KMS-11 (cell line): ENCODE measurements around the gene SNX1.

Experiments used
- H2AFZ ChIP-seq: fragments of 200-600 bp; sonication (generic); 2 replicates; pipeline ENCODE4 v1.6.1; 2016; ENCODE audit warnings: antibody characterized with exemption, mixed run types, low read depth
- H3K27ac ChIP-seq: fragments of 200-600 bp; sonication (generic); 2 replicates; pipeline ENCODE4 v1.6.1; 2016; ENCODE audit warnings: mild to moderate bottlenecking, mixed run types
- H3K27me3 ChIP-seq: fragments of 200-600 bp; sonication (generic); 2 replicates; pipeline ENCODE4 v1.6.1; 2017; ENCODE audit warnings: mild to moderate bottlenecking, low read depth, mixed run types, moderate library complexity; ENCODE audit not compliant: insufficient read depth
- H3K36me3 ChIP-seq: fragments of 200-600 bp; sonication (generic); 2 replicates; pipeline ENCODE4 v1.6.1; 2017; ENCODE audit warnings: mild to moderate bottlenecking, mixed run types; ENCODE audit not compliant: insufficient read depth
- H3K4me1 ChIP-seq: fragments of 200-600 bp; sonication (generic); 2 replicates; pipeline ENCODE4 v1.6.1; 2016; ENCODE audit warnings: mild to moderate bottlenecking, low read depth, mixed run types; ENCODE audit not compliant: poor library complexity, severe bottlenecking
- H3K4me2 ChIP-seq: fragments of 200-600 bp; sonication (generic); 2 replicates; pipeline ENCODE4 v1.7.0; 2016; ENCODE audit warnings: mild to moderate bottlenecking, mixed run types
- H3K4me3 ChIP-seq: fragments of 200-600 bp; sonication (generic); IDR thresholded peaks from 2 replicates; pipeline ENCODE4 v1.6.1; 2017; ENCODE audit warnings: low read depth, low read length, mixed read lengths; ENCODE audit not compliant: insufficient read depth
- H3K79me2 ChIP-seq: fragments of 200-600 bp; sonication (generic); 2 replicates; pipeline ENCODE4 v1.6.1; 2016; ENCODE audit warnings: low read depth, mixed run types; ENCODE audit not compliant: insufficient read depth
- H3K9ac ChIP-seq: fragments of 200-600 bp; sonication (generic); 2 replicates; pipeline ENCODE4 v1.6.1; 2016; ENCODE audit warnings: mild to moderate bottlenecking, mixed run types
- H4K20me1 ChIP-seq: fragments of 200-600 bp; sonication (generic); 2 replicates; pipeline ENCODE4 v1.6.1; 2016; ENCODE audit warnings: mild to moderate bottlenecking, mixed run types; ENCODE audit not compliant: insufficient read depth
- TF ChIP-seq, protein P1 (sequence below): fragments of 200-600 bp; sonication (generic); conservative IDR thresholded peaks from 2 replicates; pipeline ENCODE4 v1.6.1; 2017; ENCODE audit warnings: low read depth, mild to moderate bottlenecking, antibody characterized with exemption, low read length, moderate library complexity, mixed read lengths

Gene SNX1

DNA sequence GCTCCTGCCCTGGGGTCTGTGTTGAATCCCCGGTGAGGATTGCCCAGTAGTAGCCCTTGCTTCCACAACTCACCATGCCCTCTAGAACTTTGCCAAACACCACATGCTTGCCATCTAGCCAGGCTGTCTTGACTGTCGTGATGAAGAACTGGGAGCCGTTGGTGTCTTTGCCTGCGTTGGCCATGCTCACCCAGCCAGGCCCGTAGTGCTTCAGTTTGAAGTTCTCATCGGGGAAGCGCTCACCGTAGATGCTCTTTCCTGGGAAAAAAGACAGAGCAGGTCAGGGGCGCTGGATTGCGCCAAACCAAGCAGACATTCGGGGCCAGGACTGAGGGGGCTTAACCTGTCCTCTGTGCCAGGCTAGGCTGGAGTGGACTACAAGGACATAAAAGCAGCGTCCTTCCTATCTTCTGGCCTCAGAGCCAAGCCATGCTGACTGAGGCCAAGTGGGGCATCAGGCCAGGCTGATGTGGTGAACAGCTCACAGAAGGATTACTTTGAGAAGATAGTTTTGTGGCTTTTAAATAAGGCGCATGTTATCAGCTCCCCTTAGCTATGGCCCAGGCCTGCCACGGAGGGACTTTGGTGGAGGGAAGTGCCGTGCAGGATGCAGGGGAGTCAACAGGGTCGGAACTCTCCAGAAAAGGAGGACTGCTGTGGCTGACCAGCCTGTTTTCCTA, 61.0 kb downstream of the SNX1 start:
- Histone ChIP-seq H3K27ac (no peak overlapping the region), H3K4me1 (peaks cover 32% of the 10 kb centered on the region), H4K20me1 (no peaks in the 10 kb centered on the region), H2AFZ (no peak overlapping the region), H3K36me3 (peaks cover 6% of the 10 kb centered on the region; the same call in 1 of the 2 replicates), H3K27me3 (peaks cover 8% of the 10 kb centered on the region), H3K4me2 (no peak overlapping the region), H3K79me2 (peaks cover 18% of the 10 kb centered on the region), H3K9ac (no peak overlapping the region), H3K4me3 (no peak overlapping the region)
- TF ChIP-seq, protein P1, sequence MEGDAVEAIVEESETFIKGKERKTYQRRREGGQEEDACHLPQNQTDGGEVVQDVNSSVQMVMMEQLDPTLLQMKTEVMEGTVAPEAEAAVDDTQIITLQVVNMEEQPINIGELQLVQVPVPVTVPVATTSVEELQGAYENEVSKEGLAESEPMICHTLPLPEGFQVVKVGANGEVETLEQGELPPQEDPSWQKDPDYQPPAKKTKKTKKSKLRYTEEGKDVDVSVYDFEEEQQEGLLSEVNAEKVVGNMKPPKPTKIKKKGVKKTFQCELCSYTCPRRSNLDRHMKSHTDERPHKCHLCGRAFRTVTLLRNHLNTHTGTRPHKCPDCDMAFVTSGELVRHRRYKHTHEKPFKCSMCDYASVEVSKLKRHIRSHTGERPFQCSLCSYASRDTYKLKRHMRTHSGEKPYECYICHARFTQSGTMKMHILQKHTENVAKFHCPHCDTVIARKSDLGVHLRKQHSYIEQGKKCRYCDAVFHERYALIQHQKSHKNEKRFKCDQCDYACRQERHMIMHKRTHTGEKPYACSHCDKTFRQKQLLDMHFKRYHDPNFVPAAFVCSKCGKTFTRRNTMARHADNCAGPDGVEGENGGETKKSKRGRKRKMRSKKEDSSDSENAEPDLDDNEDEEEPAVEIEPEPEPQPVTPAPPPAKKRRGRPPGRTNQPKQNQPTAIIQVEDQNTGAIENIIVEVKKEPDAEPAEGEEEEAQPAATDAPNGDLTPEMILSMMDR, result no peak

DNA sequence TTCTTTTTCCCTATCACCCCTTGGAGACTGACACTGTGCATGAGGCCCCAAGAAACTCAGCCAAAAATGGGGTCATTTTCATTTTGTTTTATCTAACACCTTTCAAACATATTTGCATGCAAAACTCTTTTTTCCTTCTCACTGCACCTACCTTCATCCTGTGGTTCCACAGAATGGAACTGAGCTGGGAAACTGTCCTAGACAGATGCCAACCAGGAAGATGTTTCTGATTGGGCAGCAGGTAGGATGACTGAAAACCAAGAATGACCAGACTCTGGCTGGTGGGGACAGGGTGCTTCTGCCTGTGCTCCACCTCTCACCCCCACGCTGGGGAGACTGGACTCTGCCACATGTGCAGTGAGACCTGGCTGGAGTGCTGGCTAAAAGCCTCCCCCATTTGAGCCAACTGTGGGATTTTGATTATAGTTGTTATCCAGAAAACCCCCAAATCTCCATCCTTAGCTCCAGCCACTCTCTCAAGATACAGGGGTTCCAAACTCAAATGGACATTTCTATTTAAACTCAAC, 61.9 kb downstream of the SNX1 start:
- Histone ChIP-seq H3K36me3 (peaks cover 6% of the 10 kb centered on the region; the same call in 1 of the 2 replicates), H2AFZ (no peak overlapping the region), H4K20me1 (no peaks in the 10 kb centered on the region), H3K79me2 (peaks cover 25% of the 10 kb centered on the region), H3K4me1 (peaks cover 27% of the 10 kb centered on the region), H3K9ac (no peak overlapping the region), H3K27ac (no peak overlapping the region), H3K4me2 (no peak overlapping the region), H3K4me3 (no peak overlapping the region), H3K27me3 (peaks cover 4% of the 10 kb centered on the region)
- TF ChIP-seq, protein P1, result no peak

DNA sequence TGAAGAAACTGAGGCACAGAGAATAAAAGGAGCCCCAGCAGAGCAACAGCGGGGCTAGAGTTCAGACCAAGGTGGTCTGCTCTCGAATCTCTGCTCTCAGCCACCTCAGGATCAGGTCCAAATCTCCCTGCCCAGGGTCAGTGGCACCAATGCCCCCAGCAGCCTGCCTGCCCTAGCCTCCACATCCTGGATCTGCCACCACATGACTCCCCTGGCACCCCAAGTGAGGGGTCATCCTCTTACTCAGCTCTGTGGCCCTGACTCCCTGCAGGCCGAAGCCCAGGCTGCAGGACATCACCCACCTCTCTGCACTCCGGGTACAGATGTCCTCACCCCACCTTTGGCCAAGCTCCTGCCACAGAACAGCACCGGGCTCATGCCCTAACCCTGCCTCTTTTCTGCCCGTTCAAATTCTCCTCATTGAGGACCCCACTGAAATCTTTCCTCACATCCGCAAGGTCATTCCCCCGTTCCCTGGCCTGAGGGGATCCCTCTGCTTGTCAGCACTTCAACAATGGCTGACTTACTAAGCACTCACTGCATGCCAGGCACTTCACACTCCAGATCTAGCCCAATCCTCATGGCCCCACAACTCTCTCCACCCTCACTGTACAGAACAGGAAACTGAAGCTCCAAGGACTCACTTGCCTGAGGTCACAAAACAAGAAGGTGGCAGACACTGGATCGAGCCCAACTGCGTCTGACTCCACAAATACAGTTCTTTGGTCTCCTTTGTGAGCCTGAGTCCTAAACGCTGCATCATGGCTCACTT, 62.8 kb downstream of the SNX1 start:
- TF ChIP-seq, protein P1, result no peak
- Histone ChIP-seq H3K27me3 (no peaks in the 10 kb centered on the region), H3K36me3 (peaks cover 6% of the 10 kb centered on the region; the same call in 1 of the 2 replicates), H3K4me1 (peaks cover 22% of the 10 kb centered on the region), H3K4me3 (no peak overlapping the region), H3K27ac (no peak overlapping the region), H3K4me2 (no peak overlapping the region), H3K79me2 (peaks cover 25% of the 10 kb centered on the region), H3K9ac (no peak overlapping the region), H2AFZ (no peak overlapping the region), H4K20me1 (no peaks in the 10 kb centered on the region)

DNA sequence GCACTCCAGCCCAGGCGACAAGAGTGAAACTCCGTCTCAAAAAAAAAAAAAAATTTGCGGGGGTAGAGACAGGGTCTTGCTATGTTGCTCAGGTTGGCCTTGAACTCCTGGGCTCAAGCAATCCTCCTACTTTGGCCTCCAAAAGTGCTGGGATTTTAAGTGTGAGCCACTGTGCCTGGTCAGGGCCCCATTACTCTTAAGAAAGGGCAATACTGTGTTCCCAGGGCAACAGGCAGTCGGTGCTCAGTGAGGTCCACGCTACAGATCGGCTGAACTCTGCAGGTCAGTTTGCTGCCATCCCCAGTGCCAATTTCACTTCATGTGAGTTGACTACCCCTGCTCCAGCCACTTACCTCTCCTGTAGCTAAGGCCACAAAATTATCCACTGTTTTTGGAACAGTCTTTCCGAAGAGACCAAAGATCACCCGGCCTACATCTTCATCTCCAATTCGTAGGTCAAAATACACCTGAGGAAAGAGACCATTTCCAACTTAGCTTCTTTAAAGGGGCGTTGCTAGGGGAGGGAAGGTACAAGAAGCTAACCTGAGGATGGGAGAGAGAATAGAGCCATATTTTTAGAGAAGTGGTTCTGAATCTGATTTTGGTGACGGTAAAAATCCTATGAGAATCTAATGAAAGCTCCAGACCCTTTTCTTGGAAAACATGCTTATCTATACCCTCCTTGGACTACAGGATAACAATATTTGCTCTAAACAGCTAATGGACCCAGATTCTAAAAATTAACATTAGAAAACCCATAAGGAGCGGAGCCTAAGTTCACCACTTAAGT, 66.1 kb downstream of the SNX1 start:
- H3K27me3 ChIP-seq, result no peaks in the 10 kb centered on the region
- TF ChIP-seq, protein P1, result no peak
- H3K4me3 ChIP-seq, result no peak overlapping the region
- no peak overlapping the region for H2AFZ ChIP-seq
- peaks cover 25% of the 10 kb centered on the region for H3K79me2 ChIP-seq
- H3K4me1 ChIP-seq, result peaks cover 27% of the 10 kb centered on the region
- H3K4me2 ChIP-seq, result peak overlapping the region; percentile 92
- H3K36me3 ChIP-seq, result no peaks in the 10 kb centered on the region; the same call in 1 of the 2 replicates
- no peaks in the 10 kb centered on the region for H4K20me1 ChIP-seq
- peak overlapping the region; percentile 77 for H3K9ac ChIP-seq
- H3K27ac ChIP-seq, result peak overlapping the region; percentile 43
